Endodermal cell (in vitro differentiated cells): ENCODE data around the gene ABCD3. TPM values are rescaled to one million over a fixed set of nuclear protein-coding genes. Genes with fewer than 3 reads are reported as not detected.

ENCODE experiments used
- DNase-seq: peaks from one replicate; pipeline ENCODE4 v3.0.0-alpha.2; 2017
- H3K27ac ChIP-seq: 2 replicates; pipeline ENCODE4 v1.5.1; 2013; ENCODE audit warnings: mild to moderate bottlenecking, low read depth, low read length, moderate library complexity
- H3K27me3 ChIP-seq: 2 replicates; pipeline ENCODE4 v1.6.1; 2013; ENCODE audit warnings: mild to moderate bottlenecking, low read length, moderate library complexity; ENCODE audit not compliant: insufficient read depth, control insufficient read depth, poor library complexity, severe bottlenecking
- H3K36me3 ChIP-seq: 2 replicates; pipeline ENCODE4 v1.7.0; 2013; ENCODE audit warnings: mild to moderate bottlenecking, low read length, moderate library complexity; ENCODE audit not compliant: control insufficient read depth, insufficient read depth
- H3K4me1 ChIP-seq: one replicate; pipeline ENCODE4 v1.7.0; 2013; ENCODE audit warnings: low read length; ENCODE audit not compliant: control insufficient read depth, insufficient read depth
- H3K4me3 ChIP-seq: 2 replicates; pipeline ENCODE4 v1.5.1; 2013; ENCODE audit warnings: mild to moderate bottlenecking, low read length, moderate library complexity
- H3K9ac ChIP-seq: 2 replicates; pipeline ENCODE4 v1.6.1; 2013; ENCODE audit warnings: mild to moderate bottlenecking, low read length, moderate library complexity; ENCODE audit not compliant: poor library complexity, severe bottlenecking; ENCODE audit errors: extremely low read depth
- H3K9me3 ChIP-seq: 2 replicates; pipeline ENCODE4 v1.6.1; 2013; ENCODE audit warnings: mild to moderate bottlenecking, low read length, moderate library complexity; ENCODE audit not compliant: control insufficient read depth
- H3K27ac Mint-ChIP-seq: 2 replicates; pipeline ENCODE4 v1.8.0; 2020; ENCODE audit warnings: mixed read lengths
- H3K27me3 Mint-ChIP-seq: 2 replicates; pipeline ENCODE4 v1.8.0; 2021; ENCODE audit warnings: mild to moderate bottlenecking, mixed read lengths; ENCODE audit not compliant: insufficient read depth
- H3K36me3 Mint-ChIP-seq: 2 replicates; pipeline ENCODE4 v1.8.0; 2020; ENCODE audit warnings: low read depth, mixed read lengths
- H3K4me1 Mint-ChIP-seq: 2 replicates; pipeline ENCODE4 v1.8.0; 2020; ENCODE audit warnings: mixed read lengths
- H3K4me3 Mint-ChIP-seq: 2 replicates; pipeline ENCODE4 v1.8.0; 2020; ENCODE audit warnings: mild to moderate bottlenecking, moderate library complexity, mixed read lengths
- H3K9me3 Mint-ChIP-seq: 2 replicates; pipeline ENCODE4 v1.8.0; 2020; ENCODE audit warnings: mild to moderate bottlenecking, mixed read lengths
- CTCF ChIP-seq: fragments of 200-600 bp; sonication (generic); conservative IDR thresholded peaks from 2 replicates; pipeline ENCODE4 v1.5.0; 2021; ENCODE audit warnings: antibody characterized with exemption, mild to moderate bottlenecking
- WGBS, 2 experiments: methylation state at CpG; one replicate each; pipeline versions ENCODE4 v1.1.5 to v1.1.7; 2013; ENCODE audit warnings: missing lambda C conversion rate in 2 of 2, mixed read lengths in 1 of 2; ENCODE audit not compliant: insufficient coverage in 1 of 2, insufficient read length in 1 of 2; 5-methylcytosine and 5-hydroxymethylcytosine counted together
- total RNA-seq, 2 donors: library from RNA; stranded (reverse); fragmentation: NEBNext Ultra II Directional in 1 of 2; extraction: Animal tissue kit (Norgen Biotek cat#: 25700) in 1 of 2; gene quantifications; 2 replicates in 1 of 2; 3 replicates in 1 of 2; pipeline ENCODE4 v1.2.1, GENCODE V29; 2021

ABCD3 gene
- total RNA-seq, 2 donors from 2014 or later, result 28.1 to 33.3 TPM

- no peak overlapping the region for H3K27ac Mint-ChIP-seq
- Histone ChIP-seq H3K27me3 (peaks cover 8% of the 10 kb centered on the region), H3K36me3 (no peaks in the 10 kb centered on the region), H3K9ac (peak overlapping the region; percentile 52), H3K9me3 (no peaks in the 10 kb centered on the region), H3K4me1 (peaks cover 4% of the 10 kb centered on the region), H3K27ac (peak overlapping the region; percentile 69), H3K4me3 (peak overlapping the region; percentile 84)
- peaks cover 12% of the 10 kb centered on the region for H3K27me3 Mint-ChIP-seq
- no peak for TF ChIP-seq CTCF
- no peak for DNase-seq
- H3K4me1 Mint-ChIP-seq, result peaks cover 18% of the 10 kb centered on the region
- H3K9me3 Mint-ChIP-seq, result no peaks in the 10 kb centered on the region
- no peak overlapping the region for H3K4me3 Mint-ChIP-seq
- H3K36me3 Mint-ChIP-seq, result no peaks in the 10 kb centered on the region
- 18 to 32% methylated on average over 4 to 9 of the region's 9 CpGs for WGBS, 2 experiments
These were observed 536 bp upstream of the ABCD3 start for GRCh38 chr1:94417728-94417977.

- no peaks in the 10 kb centered on the region for H3K36me3 Mint-ChIP-seq
- peak overlapping the region; percentile 90 for H3K4me3 ChIP-seq
- H3K9me3 ChIP-seq, result no peaks in the 10 kb centered on the region
- H3K27ac Mint-ChIP-seq, result peak overlapping the region; percentile 86
- H3K27me3 Mint-ChIP-seq, result peaks cover 10% of the 10 kb centered on the region
- peaks cover 8% of the 10 kb centered on the region for H3K27me3 ChIP-seq
- DNase-seq, result no peak
- no peaks in the 10 kb centered on the region for H3K9me3 Mint-ChIP-seq
- H3K27ac ChIP-seq, result no peak overlapping the region
- 5 to 9% methylated on average over 20 to 51 of the region's 52 CpGs for WGBS, 2 experiments
- H3K9ac ChIP-seq, result peak overlapping the region; percentile 58
- H3K4me3 Mint-ChIP-seq, result no peak overlapping the region
- H3K4me1 ChIP-seq, result peaks cover 4% of the 10 kb centered on the region
- H3K4me1 Mint-ChIP-seq, result peaks cover 25% of the 10 kb centered on the region
- H3K36me3 ChIP-seq, result no peaks in the 10 kb centered on the region
- no peak for TF ChIP-seq CTCF
These were observed 771 bp downstream of the ABCD3 start for GRCh38 chr1:94418664-94419655.

DNA sequence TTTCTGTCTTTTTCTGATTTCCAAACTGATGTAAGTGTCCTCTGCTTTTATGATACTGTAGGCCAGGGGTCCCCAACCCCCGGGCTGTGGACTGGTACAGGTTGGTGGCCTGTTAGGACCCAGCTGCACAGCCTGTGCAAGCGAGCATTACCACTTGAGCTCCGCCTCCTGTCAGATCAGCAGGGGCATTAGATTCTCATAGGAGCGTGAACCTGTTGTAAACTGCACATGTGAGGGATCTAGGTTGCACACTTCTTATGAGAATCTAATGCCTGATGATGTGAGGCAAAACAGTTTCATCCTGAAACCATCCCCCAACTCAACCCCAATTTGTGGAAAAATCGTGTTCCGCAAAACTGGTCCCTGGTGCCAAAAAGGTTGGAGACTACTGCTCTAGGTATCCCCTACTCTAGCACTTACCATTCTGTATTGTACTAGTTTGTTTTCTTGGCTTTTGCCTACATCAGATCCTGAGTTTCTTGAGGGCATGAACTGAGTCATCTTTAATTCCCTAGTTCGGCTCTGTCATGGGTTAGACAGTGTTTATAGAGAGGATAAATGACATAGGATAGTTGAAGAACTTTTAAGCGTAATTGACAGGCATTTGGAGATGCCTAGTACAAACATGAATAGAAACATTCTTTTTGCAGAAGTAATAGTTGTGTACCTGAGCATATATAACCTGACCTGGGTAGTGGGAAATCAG, 4.1 kb downstream of the ABCD3 start:
- H3K9me3 ChIP-seq, result no peaks in the 10 kb centered on the region
- H3K4me3 ChIP-seq, result no peak overlapping the region
- no peak overlapping the region for H3K9ac ChIP-seq
- no peaks in the 10 kb centered on the region for H3K36me3 ChIP-seq
- peaks cover 10% of the 10 kb centered on the region for H3K27me3 Mint-ChIP-seq
- peaks cover 8% of the 10 kb centered on the region for H3K27me3 ChIP-seq
- H3K27ac Mint-ChIP-seq, result no peak overlapping the region
- H3K4me1 ChIP-seq, result peaks cover 7% of the 10 kb centered on the region
- TF ChIP-seq CTCF, result no peak
- no peak for DNase-seq
- H3K9me3 Mint-ChIP-seq, result no peaks in the 10 kb centered on the region
- H3K4me3 Mint-ChIP-seq, result no peak overlapping the region
- no peak overlapping the region for H3K27ac ChIP-seq
- WGBS, 2 experiments, result 93% methylated on average over 7 to 8 of the region's 8 CpGs
- no peaks in the 10 kb centered on the region for H3K36me3 Mint-ChIP-seq
- peaks cover 37% of the 10 kb centered on the region for H3K4me1 Mint-ChIP-seq
